H9 (cell line): ENCODE measurements around the gene RBPJL. TPM values are rescaled to one million over a fixed set of nuclear protein-coding genes. Genes with fewer than 3 reads are reported as not detected.

Experiments
- DNase-seq: peaks from one replicate; pipeline ENCODE4 v3.0.0-alpha.2; 2017
- H2AFZ ChIP-seq: one replicate; pipeline ENCODE4 v1.6.1; 2013; ENCODE audit warnings: mild to moderate bottlenecking, low read length, control low read depth, moderate library complexity
- H2AK5ac ChIP-seq: 2 replicates; pipeline ENCODE4 v1.6.1; 2013; ENCODE audit warnings: low read length, control low read depth, mixed read lengths; ENCODE audit not compliant: insufficient read length
- H2BK120ac ChIP-seq: one replicate; pipeline ENCODE4 v1.6.1; 2013; ENCODE audit warnings: low read depth, mild to moderate bottlenecking, low read length, control low read depth, inconsistent platforms; ENCODE audit not compliant: poor library complexity, severe bottlenecking
- H2BK12ac ChIP-seq: 2 replicates; pipeline ENCODE4 v1.6.1; 2013; ENCODE audit warnings: low read length, control low read depth, mixed read lengths, low read depth; ENCODE audit not compliant: insufficient read length
- H2BK15ac ChIP-seq: 2 replicates; pipeline ENCODE4 v1.6.1; 2013; ENCODE audit warnings: low read depth, low read length, control low read depth
- H2BK20ac ChIP-seq: one replicate; pipeline ENCODE4 v1.6.1; 2013; ENCODE audit warnings: low read depth, mild to moderate bottlenecking, low read length, control low read depth, inconsistent platforms; ENCODE audit not compliant: poor library complexity, severe bottlenecking
- H2BK5ac ChIP-seq: 2 replicates; pipeline ENCODE4 v1.6.1; 2013; ENCODE audit warnings: low read length, control low read depth, mixed read lengths; ENCODE audit not compliant: insufficient read length
- H3K14ac ChIP-seq: 2 replicates; pipeline ENCODE4 v1.6.1; 2013; ENCODE audit warnings: low read length, control low read depth; ENCODE audit not compliant: insufficient read depth
- H3K18ac ChIP-seq: 2 replicates; pipeline ENCODE4 v1.6.1; 2013; ENCODE audit warnings: low read depth, mild to moderate bottlenecking, mixed read lengths, low read length, control low read depth; ENCODE audit not compliant: insufficient read length
- H3K23ac ChIP-seq: 2 replicates; pipeline ENCODE4 v1.6.1; 2013; ENCODE audit warnings: low read length, control low read depth, mixed read lengths, low read depth; ENCODE audit not compliant: insufficient read length
- H3K23me2 ChIP-seq: 2 replicates; pipeline ENCODE4 v1.6.1; 2013; ENCODE audit warnings: low read depth, mild to moderate bottlenecking, mixed read lengths, low read length, control low read depth; ENCODE audit not compliant: insufficient read length, poor library complexity, severe bottlenecking
- H3K27ac ChIP-seq: 2 replicates; pipeline ENCODE4 v1.5.1; 2013; ENCODE audit warnings: low read length, control low read depth, mixed read lengths, low read depth; ENCODE audit not compliant: insufficient read length
- H3K27me3 ChIP-seq: 2 replicates; pipeline ENCODE4 v1.6.1; 2013; ENCODE audit warnings: low read length, control low read depth, inconsistent platforms; ENCODE audit not compliant: insufficient read depth
- H3K4ac ChIP-seq: 2 replicates; pipeline ENCODE4 v1.6.1; 2013; ENCODE audit warnings: low read depth, mild to moderate bottlenecking, control low read depth, inconsistent platforms, low read length, moderate library complexity
- H3K4me1 ChIP-seq: 2 replicates; pipeline ENCODE4 v1.6.1; 2013; ENCODE audit warnings: low read length, control low read depth, inconsistent platforms; ENCODE audit not compliant: insufficient read depth
- H3K4me2 ChIP-seq: 2 replicates; pipeline ENCODE4 v1.6.1; 2013; ENCODE audit warnings: low read length, control low read depth, mixed read lengths; ENCODE audit not compliant: insufficient read length, insufficient read depth
- H3K56ac ChIP-seq: 2 replicates; pipeline ENCODE4 v1.6.1; 2013; ENCODE audit warnings: low read depth, mild to moderate bottlenecking, mixed read lengths, low read length, control low read depth; ENCODE audit not compliant: insufficient read length
- H3K79me1 ChIP-seq: 2 replicates; pipeline ENCODE4 v1.6.1; 2013; ENCODE audit warnings: low read depth, mild to moderate bottlenecking, moderate library complexity, low read length, control low read depth, inconsistent platforms; ENCODE audit not compliant: insufficient read depth, poor library complexity, severe bottlenecking
- H3K79me2 ChIP-seq: 2 replicates; pipeline ENCODE4 v1.6.1; 2013; ENCODE audit warnings: low read length, control low read depth, inconsistent platforms; ENCODE audit not compliant: insufficient read depth
- H3K9ac ChIP-seq: 2 replicates; pipeline ENCODE4 v1.6.1; 2013; ENCODE audit warnings: low read length, control low read depth, mixed read lengths; ENCODE audit not compliant: insufficient read length; ENCODE audit errors: extremely low read depth
- H3K9me3 ChIP-seq: one replicate; pipeline ENCODE4 v1.6.1; 2013; ENCODE audit warnings: low read depth, low read length, inconsistent platforms; ENCODE audit not compliant: control insufficient read depth
- H3T11ph ChIP-seq: one replicate; pipeline ENCODE4 v1.6.1; 2013; ENCODE audit warnings: mild to moderate bottlenecking, low read length, control low read depth, inconsistent platforms
- H4K20me1 ChIP-seq: one replicate; pipeline ENCODE4 v1.6.1; 2013; ENCODE audit not compliant: control insufficient read depth, insufficient read length, insufficient read depth
- H4K5ac ChIP-seq: 2 replicates; pipeline ENCODE4 v1.6.1; 2013; ENCODE audit warnings: low read depth, mild to moderate bottlenecking, mixed read lengths, low read length, control low read depth; ENCODE audit not compliant: insufficient read length
- H4K8ac ChIP-seq: replicated peaks from 2 replicates; pipeline ENCODE4 v1.6.1; 2013; ENCODE audit warnings: low read length, control low read depth, mixed read lengths, low read depth; ENCODE audit not compliant: insufficient read length
- H4K91ac ChIP-seq: 2 replicates; pipeline ENCODE4 v1.6.1; 2013; ENCODE audit warnings: low read depth, mild to moderate bottlenecking, moderate library complexity, mixed read lengths, low read length, control low read depth; ENCODE audit not compliant: insufficient read length
- H3K27ac Mint-ChIP-seq, 3 experiments: 2 replicates in 2 of 3; 3 replicates in 1 of 3; pipeline ENCODE4 v1.8.0; 2020 to 2021; ENCODE audit warnings: mixed read lengths in 3 of 3, mild to moderate bottlenecking in 1 of 3, moderate library complexity in 1 of 3
- H3K27me3 Mint-ChIP-seq: 2 replicates; pipeline ENCODE4 v1.8.0; 2021; ENCODE audit warnings: low read depth, mild to moderate bottlenecking, moderate library complexity, mixed read lengths
- H3K36me3 Mint-ChIP-seq, 3 experiments: 2 replicates in 2 of 3; 3 replicates in 1 of 3; pipeline ENCODE4 v1.8.0; 2020 to 2021; ENCODE audit warnings: low read depth in 3 of 3, mixed read lengths in 3 of 3; ENCODE audit not compliant: insufficient read depth in 1 of 3
- H3K4me1 Mint-ChIP-seq, 2 experiments: 2 replicates each; pipeline ENCODE4 v1.8.0; 2020; ENCODE audit warnings: mixed read lengths in 2 of 2
- H3K4me3 Mint-ChIP-seq, 2 experiments: 2 replicates in 1 of 2; 3 replicates in 1 of 2; pipeline ENCODE4 v1.8.0; 2020 to 2021; ENCODE audit warnings: mild to moderate bottlenecking in 2 of 2, mixed read lengths in 2 of 2, moderate library complexity in 1 of 2
- H3K9me3 Mint-ChIP-seq, 2 experiments: 2 replicates in 1 of 2; 3 replicates in 1 of 2; pipeline ENCODE4 v1.8.0; 2020; ENCODE audit warnings: mild to moderate bottlenecking in 2 of 2, mixed read lengths in 2 of 2, moderate library complexity in 1 of 2
- CTCF ChIP-seq: fragments of 200-600 bp; sonication (generic); conservative IDR thresholded peaks from 3 replicates; pipeline ENCODE4 v1.8.0; 2021; ENCODE audit warnings: antibody characterized with exemption, mild to moderate bottlenecking
- WGBS: extraction: QIAGEN DNeasy Blood & Tissue Kit; methylation state at CpG from one replicate; pipeline ENCODE4 v1.1.7; 2013; ENCODE audit warnings: missing lambda C conversion rate, low lambda C conversion rate, mixed read lengths; ENCODE audit not compliant: insufficient read length; ENCODE audit errors: extremely low coverage; 5-methylcytosine and 5-hydroxymethylcytosine counted together
- total RNA-seq: library from RNA; stranded (reverse); gene quantifications from 2 replicates; pipeline ENCODE4 v1.2.1, GENCODE V29; 2021

The RBPJL gene
- total RNA-seq, 1 experiment from 2014 or later, result 0.28 TPM

- Histone ChIP-seq H2BK120ac (no peak overlapping the region), H4K91ac (no peak overlapping the region), H3K79me1 (no peaks in the 10 kb centered on the region), H4K5ac (no peak overlapping the region), H3K23ac (no peak overlapping the region), H4K20me1 (no peaks in the 10 kb centered on the region), H3K27me3 (peaks cover 5% of the 10 kb centered on the region; the same call in 1 of the 2 replicates), H2BK12ac (no peak overlapping the region), H2AK5ac (no peak overlapping the region), H4K8ac (no peak overlapping the region), H3K4me1 (peaks cover 2% of the 10 kb centered on the region; the same call in 1 of the 2 replicates), H3K4me2 (no peak overlapping the region), H3K56ac (no peak overlapping the region), H3K14ac (no peak overlapping the region), H2BK5ac (no peak overlapping the region), H3K9ac (no peak overlapping the region), H2BK20ac (no peak overlapping the region), H3K79me2 (no peaks in the 10 kb centered on the region), H3K4ac (no peak overlapping the region), H3K9me3 (no peaks in the 10 kb centered on the region), H2BK15ac (no peak overlapping the region; the same call in 1 of the 2 replicates), H2AFZ (no peak overlapping the region), H3K18ac (no peak overlapping the region), H3K27ac (no peak overlapping the region), H3T11ph (no peak overlapping the region), H3K23me2 (peaks cover 6% of the 10 kb centered on the region)
- no peak for DNase-seq
- Mint-ChIP-seq H3K4me3 (no peak overlapping the region), H3K36me3 (no peaks in the 10 kb centered on the region), H3K4me1 (peaks cover 12 to 13% of the 10 kb centered on the region in 2 experiments), H3K27ac (no peak overlapping the region), H3K9me3 (no peaks in the 10 kb centered on the region; a peak in 1 of 5 replicates), H3K27me3 (peaks cover 41% of the 10 kb centered on the region)
- TF ChIP-seq CTCF, result no peak
- no CpG with 5 or more reads among the region's 4 CpGs for WGBS
Measured at GRCh38 chr20:45288376-45288775, 18.3 kb upstream of the RBPJL start.
